GM12872 (cell line): ENCODE measurements around the gene SYNM.

Source experiments
- TF ChIP-seq, protein P1 (sequence below): IDR thresholded peaks from 3 replicates; pipeline ENCODE4 v1.5.1; 2011; ENCODE audit warnings: low read depth, mild to moderate bottlenecking, low read length, moderate library complexity; ENCODE audit not compliant: insufficient read depth

Gene SYNM

DNA sequence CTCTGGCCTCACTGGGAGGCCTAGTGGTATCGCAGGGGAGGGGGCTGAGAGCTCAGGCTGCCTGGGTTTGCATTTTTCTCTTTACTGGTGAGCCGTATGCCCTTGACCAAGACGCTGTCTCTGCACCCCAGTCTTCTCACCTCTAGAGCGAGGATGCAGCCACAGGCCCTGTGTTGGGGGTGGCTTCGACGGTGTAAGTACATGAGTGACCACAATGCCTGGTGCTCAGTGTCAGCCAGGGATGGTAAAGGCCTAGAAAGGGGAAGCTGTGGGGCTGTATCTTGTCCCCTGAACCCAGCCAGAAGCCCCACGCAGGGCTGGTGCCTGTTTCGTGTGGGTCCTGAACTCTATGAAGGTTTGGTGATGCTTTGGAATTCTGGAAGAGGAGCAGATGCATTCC lies 19.8 kb downstream of the SYNM start:
- TF ChIP-seq, protein P1, sequence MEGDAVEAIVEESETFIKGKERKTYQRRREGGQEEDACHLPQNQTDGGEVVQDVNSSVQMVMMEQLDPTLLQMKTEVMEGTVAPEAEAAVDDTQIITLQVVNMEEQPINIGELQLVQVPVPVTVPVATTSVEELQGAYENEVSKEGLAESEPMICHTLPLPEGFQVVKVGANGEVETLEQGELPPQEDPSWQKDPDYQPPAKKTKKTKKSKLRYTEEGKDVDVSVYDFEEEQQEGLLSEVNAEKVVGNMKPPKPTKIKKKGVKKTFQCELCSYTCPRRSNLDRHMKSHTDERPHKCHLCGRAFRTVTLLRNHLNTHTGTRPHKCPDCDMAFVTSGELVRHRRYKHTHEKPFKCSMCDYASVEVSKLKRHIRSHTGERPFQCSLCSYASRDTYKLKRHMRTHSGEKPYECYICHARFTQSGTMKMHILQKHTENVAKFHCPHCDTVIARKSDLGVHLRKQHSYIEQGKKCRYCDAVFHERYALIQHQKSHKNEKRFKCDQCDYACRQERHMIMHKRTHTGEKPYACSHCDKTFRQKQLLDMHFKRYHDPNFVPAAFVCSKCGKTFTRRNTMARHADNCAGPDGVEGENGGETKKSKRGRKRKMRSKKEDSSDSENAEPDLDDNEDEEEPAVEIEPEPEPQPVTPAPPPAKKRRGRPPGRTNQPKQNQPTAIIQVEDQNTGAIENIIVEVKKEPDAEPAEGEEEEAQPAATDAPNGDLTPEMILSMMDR: no peak

GRCh38 chr15:99125061-99125891 lies 20.4 kb downstream of the SYNM start:
- TF ChIP-seq, protein P1: no peak

GRCh38 chr15:99126131-99126588 lies 21.3 kb downstream of the SYNM start:
- TF ChIP-seq, protein P1: no peak

- TF ChIP-seq, protein P1: no peak
Observed at GRCh38 chr15:99126930-99127329, 22.1 kb downstream of the SYNM start.

DNA sequence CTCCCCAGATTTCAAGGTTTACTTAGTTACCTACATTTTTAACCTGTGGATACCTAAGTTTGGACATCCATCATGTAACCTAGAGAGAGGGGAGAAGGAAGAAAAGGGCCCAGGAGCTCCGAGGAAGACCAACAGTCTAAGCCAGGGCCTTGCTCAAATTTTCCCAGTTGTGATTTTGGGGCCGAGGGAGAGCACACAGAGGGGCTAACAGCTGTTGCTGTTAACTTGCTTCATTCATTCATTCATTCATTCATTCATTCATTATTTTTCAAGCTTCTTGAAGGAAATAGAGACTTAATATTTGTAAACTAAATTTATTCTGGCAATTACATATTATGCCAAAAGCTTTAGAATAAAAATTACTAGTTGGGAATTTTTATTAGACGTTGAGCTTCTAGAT lies 22.9 kb downstream of the SYNM start:
- TF ChIP-seq, protein P1: no peak

DNA sequence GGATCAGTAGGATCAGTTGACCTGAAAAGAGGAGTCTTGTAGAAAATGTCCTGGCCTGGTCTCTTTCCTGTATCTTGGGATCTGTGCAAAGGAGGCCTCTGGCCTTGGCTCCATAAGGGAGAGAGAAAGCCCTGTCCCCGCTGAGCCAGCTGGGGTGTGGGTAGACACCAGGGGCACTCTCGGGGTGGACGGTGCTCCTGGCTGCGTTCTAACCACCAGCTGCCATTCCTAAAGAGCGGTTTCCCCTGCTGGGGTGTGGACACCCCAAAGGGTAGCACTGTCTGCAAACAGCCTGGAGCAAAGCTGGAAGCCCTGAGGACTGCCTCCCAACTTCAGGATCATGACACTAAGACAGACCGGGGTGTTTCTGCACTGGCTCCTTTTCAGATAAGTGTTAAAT lies 23.5 kb downstream of the SYNM start:
- TF ChIP-seq, protein P1: no peak

DNA sequence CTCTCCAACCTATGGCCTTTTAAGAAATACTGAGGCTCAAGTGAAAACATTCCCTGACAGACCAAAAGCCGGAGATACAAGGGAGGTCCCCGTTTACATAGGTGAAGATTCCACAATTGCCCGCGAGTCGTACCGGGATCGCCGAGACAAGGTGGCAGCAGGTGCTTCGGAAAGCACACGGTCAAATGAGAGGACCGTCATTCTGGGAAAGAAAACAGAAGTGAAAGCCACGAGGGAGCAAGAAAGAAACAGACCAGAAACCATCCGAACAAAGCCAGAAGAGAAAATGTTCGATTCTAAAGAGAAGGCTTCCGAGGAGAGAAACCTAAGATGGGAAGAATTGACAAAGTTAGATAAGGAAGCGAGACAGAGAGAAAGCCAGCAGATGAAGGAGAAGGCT lies 24.8 kb downstream of the SYNM start:
- TF ChIP-seq, protein P1: no peak
